ENCODE results near the gene NR5A1. TPM values are rescaled to one million over a fixed set of nuclear protein-coding genes. Genes with fewer than 3 reads are reported as not detected.

The NR5A1 gene
- total and polyA plus RNA-seq, 10 of the 15 experiments (the other 5 are each of a cell fraction or from before 2014, with no cell fraction given), result 0.06 to 0.24 (median 0.08) TPM; not detected in 5

GRCh38 chr9:124450931-124451661, 56.1 kb downstream of the NR5A1 start:
- in situ Hi-C loops (cut with MboI) (no loop called here), intact Hi-C loops (cut with micrococcal nuclease; ENCODE audit: unreplicated experiment) (no loop called here)
- no peaks in the 10 kb centered on the region for H3K9me3 ChIP-seq (replicated peaks; ENCODE audit: control insufficient read depth, insufficient read depth, low read length)
- no peaks in the 10 kb centered on the region for H4K20me1 ChIP-seq (ENCODE audit: control insufficient read depth, insufficient read depth)
- H2AFZ ChIP-seq (ENCODE audit: control insufficient read depth, low read depth, low read length), result no peak overlapping the region
- no peak for TF ChIP-seq NFYA (IDR thresholded peaks at IDR 0.05; ENCODE audit: borderline replicate concordance, low read depth, low read length)
- TF ChIP-seq SUZ12 (IDR thresholded peaks at IDR 0.05; ENCODE audit: unreplicated experiment), result peak; percentile 57
- no peaks in the 10 kb centered on the region for H3K36me3 ChIP-seq (ENCODE audit: control insufficient read depth in 2 of 2, insufficient read depth in 2 of 2, low read length in 1 of 2)
- ChIA-PET POLR2A (no interaction called here), RAD21 (ENCODE audit: unreplicated experiment) (no interaction called here), SMC1A (ENCODE audit: uncharacterized antibody, unreplicated experiment) (no interaction called here), CTCF (no interaction called here)
- no peak overlapping the region for H3K4me2 ChIP-seq (ENCODE audit: control insufficient read depth, insufficient read depth)
- no TSS peak for BruUV-seq (replicated peaks)
- DNase-seq (ENCODE audit: low read depth, low spot score) (no peak), FAIRE-seq (no peak), ATAC-seq (no peak)
- no peaks in the 10 kb centered on the region for H3K79me2 ChIP-seq (ENCODE audit: control insufficient read depth, insufficient read depth, low read length)
- H3K4me3 ChIP-seq, result no peak overlapping the region
- H3K27ac ChIP-seq (ENCODE audit: control insufficient read depth, insufficient read depth), result no peak overlapping the region
- WGBS (ENCODE audit: insufficient coverage, insufficient replicate concordance, low lambda C conversion rate, missing lambda C conversion rate), result 26% methylated on average over 19 of the region's 19 CpGs
- H3K4me1 ChIP-seq (ENCODE audit: control insufficient read depth, insufficient read depth, low read length), result no peaks in the 10 kb centered on the region
- H3K27me3 ChIP-seq (replicated peaks in 1 of 2; ENCODE audit: control insufficient read depth in 2 of 2, insufficient read depth in 2 of 2, low read length in 1 of 2), result peaks cover 5 to 9% of the 10 kb centered on the region in 2 experiments; a peak in 3 of 4 replicates
- H3K9ac ChIP-seq (ENCODE audit: control insufficient read depth, insufficient read depth, low read length), result no peak overlapping the region

- Histone ChIP-seq H3K4me3 (no peak within 1 kb of the TSS), H3K27ac (ENCODE audit: control insufficient read depth, insufficient read depth) (no peak within 1 kb of the TSS), H3K4me1 (ENCODE audit: control insufficient read depth, insufficient read depth, low read length) (no peaks in the 10 kb centered on the region), H3K4me2 (ENCODE audit: control insufficient read depth, insufficient read depth) (peak within 1 kb of the TSS; percentile 13; the same call in 1 of the 2 replicates), H4K20me1 (ENCODE audit: control insufficient read depth, insufficient read depth) (no peaks in the 10 kb centered on the region), H3K9me3 (replicated peaks; ENCODE audit: control insufficient read depth, insufficient read depth, low read length) (no peaks in the 10 kb centered on the region), H3K27me3 (replicated peaks in 1 of 2; ENCODE audit: control insufficient read depth in 2 of 2, insufficient read depth in 2 of 2, low read length in 1 of 2) (peaks cover 5 to 9% of the 10 kb centered on the region in 2 experiments; a peak in 3 of 4 replicates), H2AFZ (ENCODE audit: control insufficient read depth, low read depth, low read length) (no peak within 1 kb of the TSS), H3K36me3 (ENCODE audit: control insufficient read depth in 2 of 2, insufficient read depth in 2 of 2, low read length in 1 of 2) (no peaks in the 10 kb centered on the region), H3K79me2 (ENCODE audit: control insufficient read depth, insufficient read depth, low read length) (no peaks in the 10 kb centered on the region), H3K9ac (ENCODE audit: control insufficient read depth, insufficient read depth, low read length) (no peak within 1 kb of the TSS)
- intact Hi-C loops (cut with micrococcal nuclease; ENCODE audit: unreplicated experiment) (no loop called here), in situ Hi-C loops (cut with MboI) (no loop called here)
- FAIRE-seq (no peak), DNase-seq (ENCODE audit: low read depth, low spot score) (no peak), ATAC-seq (peak; percentile 50)
- SMC1A ChIA-PET (ENCODE audit: uncharacterized antibody, unreplicated experiment), result no interaction called here
- BruUV-seq (replicated peaks), result no TSS peak
- RAD21 ChIA-PET (ENCODE audit: unreplicated experiment), result no interaction called here
- POLR2A ChIA-PET, result no interaction called here
- CTCF ChIA-PET, result interaction anchor here (0.7 kb wide), 1 partner anchor 44 kb away, joined by 4 read pairs; no protein-coding TSS in a partner anchor
- 33% methylated on average over 41 of the region's 41 CpGs for WGBS (ENCODE audit: insufficient coverage, insufficient replicate concordance, low lambda C conversion rate, missing lambda C conversion rate)
- TF ChIP-seq KLF5 (IDR thresholded peaks at IDR 0.05; ENCODE audit: partially characterized antibody) (no peak), NR2C2 (IDR thresholded peaks at IDR 0.05; ENCODE audit: borderline replicate concordance, control insufficient read depth, insufficient read length, low read depth) (no peak), PKNOX1 (IDR thresholded peaks at IDR 0.05) (no peak), MEF2B (IDR thresholded peaks at IDR 0.05; ENCODE audit: partially characterized antibody, poor library complexity, severe bottlenecking) (no peak), ZBED1 (IDR thresholded peaks at IDR 0.05; ENCODE audit: borderline replicate concordance) (no peak), MYB (IDR thresholded peaks at IDR 0.05; ENCODE audit: borderline replicate concordance, low read depth, low read length) (no peak), ZNF274 (IDR thresholded peaks at IDR 0.05; ENCODE audit: insufficient read depth, insufficient read length) (no peak), CHD4 (IDR thresholded peaks at IDR 0.05) (no peak), BMI1 (IDR thresholded peaks at IDR 0.05; ENCODE audit: borderline replicate concordance) (no peak), BCL11A (IDR thresholded peaks at IDR 0.05; ENCODE audit: low read depth, low read length) (no peak), POU2F2 (IDR thresholded peaks at IDR 0.05; ENCODE audit: borderline replicate concordance, low read depth, low read length) (no peak), HCFC1 (IDR thresholded peaks at IDR 0.05; ENCODE audit: low read length) (no peak), ESRRA (IDR thresholded peaks at IDR 0.05; ENCODE audit: low read length) (no peak)
Measured at GRCh38 chr9:124450241-124450924, 56.8 kb downstream of the NR5A1 start, which contains the start of gene ADGRD2. Gene ADGRD2, plus strand, starts transcription at chr9:124450451. Its CDS starts 1,216 bp downstream, at chr9:124451667.
